Mammary epithelial cell (primary cell): ENCODE measurements around the gene CXorf49B.

Source experiments
- EZH2 ChIP-seq: IDR thresholded peaks from 2 replicates; pipeline ENCODE4 v1.6.1; 2012; ENCODE audit warnings: low read length, inconsistent platforms, borderline replicate concordance
- TF ChIP-seq, protein P1 (sequence below), 2 donors: IDR thresholded peaks in 1 of 2; conservative IDR thresholded peaks in 1 of 2; 2 replicates each; pipeline ENCODE4 v1.5.1; 2011 to 2012; ENCODE audit warnings: inconsistent platforms in 2 of 2, low read length in 2 of 2, mild to moderate bottlenecking in 2 of 2, control low read depth in 1 of 2, low read depth in 1 of 2; ENCODE audit not compliant: insufficient read depth in 1 of 2; ENCODE audit errors: extremely low read depth in 1 of 2

DNA sequence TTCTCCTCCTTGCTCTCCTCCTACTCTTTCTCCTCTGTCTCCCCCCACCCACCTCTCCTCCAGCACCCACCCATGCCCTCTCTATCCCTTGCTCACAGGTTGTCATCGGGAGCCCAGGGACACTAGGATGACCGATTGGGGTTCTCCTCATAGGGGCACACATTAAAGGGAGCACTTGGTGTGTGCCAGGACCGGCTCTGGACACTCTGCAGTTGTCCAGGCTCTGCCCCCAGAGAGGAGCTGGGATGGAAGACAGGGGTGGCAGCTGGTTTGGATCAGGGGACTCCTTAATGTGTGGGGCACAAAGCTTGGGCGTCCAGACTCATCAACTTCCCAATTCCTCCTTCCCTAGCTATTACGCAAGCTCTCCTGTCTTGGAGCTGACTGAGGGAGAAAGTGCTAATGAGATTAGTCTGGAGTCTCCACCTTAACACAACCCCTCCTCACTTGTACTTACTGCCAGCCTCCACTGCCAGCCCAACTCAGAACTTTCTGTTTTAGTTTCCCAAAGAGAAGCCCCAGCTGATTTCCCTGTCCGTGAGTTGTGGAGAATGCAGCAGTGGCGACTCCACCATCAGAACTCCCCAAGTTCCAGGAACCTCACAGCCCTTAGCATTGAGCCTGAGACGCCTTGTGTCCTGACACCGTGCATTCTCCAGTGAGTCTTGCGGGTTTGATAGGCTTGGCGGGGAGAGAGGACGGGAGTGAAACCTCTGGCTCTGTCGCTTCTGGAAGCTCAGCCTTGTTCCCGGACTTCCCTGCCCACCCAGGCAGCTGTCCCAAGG, 52.2 kb downstream of the CXorf49B start:
- TF ChIP-seq, protein P1, sequence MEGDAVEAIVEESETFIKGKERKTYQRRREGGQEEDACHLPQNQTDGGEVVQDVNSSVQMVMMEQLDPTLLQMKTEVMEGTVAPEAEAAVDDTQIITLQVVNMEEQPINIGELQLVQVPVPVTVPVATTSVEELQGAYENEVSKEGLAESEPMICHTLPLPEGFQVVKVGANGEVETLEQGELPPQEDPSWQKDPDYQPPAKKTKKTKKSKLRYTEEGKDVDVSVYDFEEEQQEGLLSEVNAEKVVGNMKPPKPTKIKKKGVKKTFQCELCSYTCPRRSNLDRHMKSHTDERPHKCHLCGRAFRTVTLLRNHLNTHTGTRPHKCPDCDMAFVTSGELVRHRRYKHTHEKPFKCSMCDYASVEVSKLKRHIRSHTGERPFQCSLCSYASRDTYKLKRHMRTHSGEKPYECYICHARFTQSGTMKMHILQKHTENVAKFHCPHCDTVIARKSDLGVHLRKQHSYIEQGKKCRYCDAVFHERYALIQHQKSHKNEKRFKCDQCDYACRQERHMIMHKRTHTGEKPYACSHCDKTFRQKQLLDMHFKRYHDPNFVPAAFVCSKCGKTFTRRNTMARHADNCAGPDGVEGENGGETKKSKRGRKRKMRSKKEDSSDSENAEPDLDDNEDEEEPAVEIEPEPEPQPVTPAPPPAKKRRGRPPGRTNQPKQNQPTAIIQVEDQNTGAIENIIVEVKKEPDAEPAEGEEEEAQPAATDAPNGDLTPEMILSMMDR (conservative IDR thresholded peaks at IDR 0.05 in 1 of 2, IDR thresholded peaks at IDR 0.05 in 1 of 2; ENCODE audit: extremely low read depth in 1 of 2, insufficient read depth in 1 of 2, low read depth in 1 of 2, low read length in 2 of 2): no peak
- TF ChIP-seq EZH2: no peak
